ENCODE measurements around the gene PURA.

The PURA gene

GRCh38 chr5:140110646-140110957 is 3.3 kb upstream of the PURA start:
- DNase-seq: no peak

GRCh38 chr5:140111011-140111858 is 2.7 kb upstream of the PURA start:
- no peak for DNase-seq

- no peak for DNase-seq
Observed at GRCh38 chr5:140111859-140112551, 1.9 kb upstream of the PURA start.

GRCh38 chr5:140112685-140113179 is 1.2 kb upstream of the PURA start:
- no peak for DNase-seq

GRCh38 chr5:140113180-140113698 is 670 bp upstream of the PURA start:
- no peak for DNase-seq

- no peak for DNase-seq
Observed at GRCh38 chr5:140114341-140115185, 654 bp downstream of the PURA start.

GRCh38 chr5:140115186-140115500 is 1.2 kb downstream of the PURA start:
- no peak for DNase-seq

- DNase-seq: no peak
Observed at GRCh38 chr5:140116716-140117115, 2.8 kb downstream of the PURA start.

GRCh38 chr5:140117523-140117922 is 3.6 kb downstream of the PURA start:
- DNase-seq: no peak

GRCh38 chr5:140118302-140118936 is 4.5 kb downstream of the PURA start:
- DNase-seq: no peak

- DNase-seq: no peak
Observed at GRCh38 chr5:140125637-140126036, 11.7 kb downstream of the PURA start, which contains the start of gene IGIP. Gene IGIP, plus strand, starts transcription at chr5:140125937. Its CDS starts 2,540 bp downstream, at chr5:140128477.

GRCh38 chr5:140126315-140127012 is 12.6 kb downstream of the PURA start:
- DNase-seq: no peak

GRCh38 chr5:140128376-140128775 is 14.5 kb downstream of the PURA start:
- no peak for DNase-seq

GRCh38 chr5:140130949-140131733 is 17.2 kb downstream of the PURA start:
- DNase-seq: no peak

GRCh38 chr5:140131967-140132409 is 18.1 kb downstream of the PURA start:
- no peak for DNase-seq

GRCh38 chr5:140133514-140134167 is 19.7 kb downstream of the PURA start:
- no peak for DNase-seq

GRCh38 chr5:140134277-140134935 is 20.5 kb downstream of the PURA start:
- no peak for DNase-seq

- DNase-seq: no peak
Observed at GRCh38 chr5:140135127-140135526, 21.2 kb downstream of the PURA start.

- no peak for DNase-seq
Observed at GRCh38 chr5:140136624-140137023, 22.7 kb downstream of the PURA start.

- no peak for DNase-seq
Observed at GRCh38 chr5:140140435-140140834, 26.5 kb downstream of the PURA start.
